ENCODE results near the gene MCAM.

DNA sequence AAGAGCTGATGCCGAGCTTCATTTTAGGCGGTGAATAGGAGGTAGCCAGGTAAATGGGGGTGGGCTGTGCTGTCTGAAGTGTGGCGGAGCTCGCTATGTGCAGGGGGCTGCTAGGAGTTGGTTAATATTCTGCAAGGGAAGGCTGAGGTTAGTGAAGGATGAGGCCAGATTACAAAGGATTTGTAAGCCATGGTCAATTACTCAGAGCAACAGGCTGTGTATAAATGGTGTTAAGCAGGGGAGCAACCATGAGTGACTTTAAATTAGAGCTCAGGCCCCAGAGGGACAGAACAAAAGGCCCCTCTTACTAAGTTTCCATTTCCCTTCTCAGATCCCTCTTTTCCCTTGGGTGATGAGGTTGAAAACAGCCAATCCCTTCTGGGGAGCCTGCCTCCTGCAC lies 7.3 kb upstream of the MCAM start:
- TF ChIP-seq, protein P1, sequence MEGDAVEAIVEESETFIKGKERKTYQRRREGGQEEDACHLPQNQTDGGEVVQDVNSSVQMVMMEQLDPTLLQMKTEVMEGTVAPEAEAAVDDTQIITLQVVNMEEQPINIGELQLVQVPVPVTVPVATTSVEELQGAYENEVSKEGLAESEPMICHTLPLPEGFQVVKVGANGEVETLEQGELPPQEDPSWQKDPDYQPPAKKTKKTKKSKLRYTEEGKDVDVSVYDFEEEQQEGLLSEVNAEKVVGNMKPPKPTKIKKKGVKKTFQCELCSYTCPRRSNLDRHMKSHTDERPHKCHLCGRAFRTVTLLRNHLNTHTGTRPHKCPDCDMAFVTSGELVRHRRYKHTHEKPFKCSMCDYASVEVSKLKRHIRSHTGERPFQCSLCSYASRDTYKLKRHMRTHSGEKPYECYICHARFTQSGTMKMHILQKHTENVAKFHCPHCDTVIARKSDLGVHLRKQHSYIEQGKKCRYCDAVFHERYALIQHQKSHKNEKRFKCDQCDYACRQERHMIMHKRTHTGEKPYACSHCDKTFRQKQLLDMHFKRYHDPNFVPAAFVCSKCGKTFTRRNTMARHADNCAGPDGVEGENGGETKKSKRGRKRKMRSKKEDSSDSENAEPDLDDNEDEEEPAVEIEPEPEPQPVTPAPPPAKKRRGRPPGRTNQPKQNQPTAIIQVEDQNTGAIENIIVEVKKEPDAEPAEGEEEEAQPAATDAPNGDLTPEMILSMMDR (IDR thresholded peaks at IDR 0.05; ENCODE audit: low read depth, low read length, missing input control) = no peak
- TF ChIP-seq RXRA (IDR thresholded peaks at IDR 0.05) (no peak), RAD21 (IDR thresholded peaks at IDR 0.05) (no peak), GABPA (IDR thresholded peaks at IDR 0.05 in 1 of 2, conservative IDR thresholded peaks at IDR 0.05 in 1 of 2) (no peak)
